GM19467 (cell line): ENCODE data around the gene CKAP2L.
A peak's percentile ranks its signal among the peaks of the same experiment; 100 is the strongest.
"Not testable (repeated sequence)": the region's sequence is repeated elsewhere in the genome, so short reads cannot be mapped to it uniquely, and the experiment has no call there.

ENCODE experiments used
- ATAC-seq: cut with Tn5 transposase; IDR thresholded peaks from one replicate; pipeline ENCODE4 v1.9.1; 2021; ENCODE audit warnings: mild to moderate bottlenecking, moderate library complexity; ENCODE audit not compliant: unreplicated experiment

CKAP2L gene

DNA sequence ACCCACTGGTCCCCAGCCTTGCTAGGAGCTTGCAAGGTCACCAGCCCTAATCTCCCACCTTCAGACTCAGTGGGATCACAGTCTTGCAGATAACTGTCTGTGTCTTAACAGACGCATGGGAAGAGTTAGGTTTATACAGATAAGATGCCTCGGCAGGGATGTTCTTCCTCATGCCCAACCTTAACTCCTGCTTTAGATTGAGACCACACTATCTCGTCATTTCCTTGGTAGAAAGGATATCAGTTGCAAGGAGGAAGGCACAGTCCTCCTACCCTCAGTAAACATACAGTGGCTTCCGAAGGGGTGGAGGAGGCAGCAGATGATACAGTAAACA is 36.4 kb downstream of the CKAP2L start:
- ATAC-seq: no peak

DNA sequence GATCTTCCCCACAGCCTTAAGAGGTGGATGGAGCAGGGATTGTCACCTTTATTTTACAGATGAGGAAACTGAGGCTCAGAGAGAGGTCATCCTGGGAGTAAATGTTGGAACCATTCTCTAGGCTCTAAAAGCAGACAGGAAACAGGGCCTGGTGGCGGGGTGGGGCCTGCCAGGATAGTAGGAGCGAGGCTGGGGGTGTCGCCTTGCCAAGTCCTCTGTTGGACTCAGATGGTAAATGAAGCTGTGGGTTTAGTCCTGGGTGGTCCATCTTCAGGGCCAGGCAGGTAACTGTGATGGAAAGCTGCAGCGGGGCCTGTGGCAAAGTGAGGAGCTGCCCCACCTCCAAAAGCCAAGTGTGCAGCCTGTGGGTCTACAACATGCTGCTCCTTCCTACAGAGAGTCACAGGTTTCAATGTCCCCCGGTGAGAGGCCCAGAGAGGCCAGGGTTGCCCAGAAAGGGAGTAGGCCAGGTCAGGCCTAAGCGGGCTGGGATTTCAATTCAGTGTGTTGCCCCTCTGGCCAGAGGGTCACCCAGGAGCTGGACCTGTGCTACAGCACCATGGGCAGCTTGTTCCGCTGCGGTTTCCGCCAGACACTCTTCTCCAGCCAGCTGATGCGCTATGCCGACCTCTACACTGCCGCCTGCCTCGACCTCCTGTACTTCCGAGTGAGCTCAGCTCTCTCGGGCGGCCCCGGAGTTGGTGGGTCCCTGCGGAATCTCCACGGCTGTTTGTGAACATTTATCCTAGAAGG is 37.0 kb downstream of the CKAP2L start:
- no peak for ATAC-seq

DNA sequence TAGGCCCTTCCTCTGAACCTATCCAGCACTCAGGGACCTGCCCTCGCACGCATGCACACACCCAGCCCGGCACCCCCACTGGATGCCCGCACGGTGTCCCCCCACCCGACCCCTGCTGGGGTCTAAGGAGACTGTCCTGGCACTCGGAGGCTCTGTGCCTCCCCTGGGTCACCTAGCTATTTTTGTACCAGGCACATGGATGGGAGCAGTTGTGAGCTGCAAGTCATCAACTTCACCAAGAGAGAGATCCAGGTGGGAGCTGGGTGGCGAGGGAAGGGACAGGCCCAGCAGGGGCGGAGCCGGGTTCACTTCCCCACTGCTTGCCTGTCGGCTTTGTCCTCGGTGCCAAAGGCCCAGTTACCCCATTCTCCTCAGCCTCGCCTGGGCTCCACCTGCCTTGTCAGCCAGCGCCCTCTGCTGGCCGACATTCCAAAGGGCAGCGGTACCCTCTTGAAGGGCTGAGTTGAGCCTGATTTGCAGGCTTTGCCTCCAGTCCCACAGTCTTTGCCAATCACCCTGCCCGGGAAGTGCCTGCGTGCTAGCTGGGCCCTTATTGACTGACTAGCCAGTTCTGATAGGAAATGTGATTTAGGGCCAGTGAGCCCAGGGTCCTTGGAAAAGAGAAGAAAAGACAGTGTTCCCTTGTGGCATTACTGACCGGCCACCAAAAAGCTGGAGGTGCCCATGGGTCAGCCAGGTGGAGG is 37.8 kb downstream of the CKAP2L start:
- ATAC-seq: peak; percentile 77

DNA sequence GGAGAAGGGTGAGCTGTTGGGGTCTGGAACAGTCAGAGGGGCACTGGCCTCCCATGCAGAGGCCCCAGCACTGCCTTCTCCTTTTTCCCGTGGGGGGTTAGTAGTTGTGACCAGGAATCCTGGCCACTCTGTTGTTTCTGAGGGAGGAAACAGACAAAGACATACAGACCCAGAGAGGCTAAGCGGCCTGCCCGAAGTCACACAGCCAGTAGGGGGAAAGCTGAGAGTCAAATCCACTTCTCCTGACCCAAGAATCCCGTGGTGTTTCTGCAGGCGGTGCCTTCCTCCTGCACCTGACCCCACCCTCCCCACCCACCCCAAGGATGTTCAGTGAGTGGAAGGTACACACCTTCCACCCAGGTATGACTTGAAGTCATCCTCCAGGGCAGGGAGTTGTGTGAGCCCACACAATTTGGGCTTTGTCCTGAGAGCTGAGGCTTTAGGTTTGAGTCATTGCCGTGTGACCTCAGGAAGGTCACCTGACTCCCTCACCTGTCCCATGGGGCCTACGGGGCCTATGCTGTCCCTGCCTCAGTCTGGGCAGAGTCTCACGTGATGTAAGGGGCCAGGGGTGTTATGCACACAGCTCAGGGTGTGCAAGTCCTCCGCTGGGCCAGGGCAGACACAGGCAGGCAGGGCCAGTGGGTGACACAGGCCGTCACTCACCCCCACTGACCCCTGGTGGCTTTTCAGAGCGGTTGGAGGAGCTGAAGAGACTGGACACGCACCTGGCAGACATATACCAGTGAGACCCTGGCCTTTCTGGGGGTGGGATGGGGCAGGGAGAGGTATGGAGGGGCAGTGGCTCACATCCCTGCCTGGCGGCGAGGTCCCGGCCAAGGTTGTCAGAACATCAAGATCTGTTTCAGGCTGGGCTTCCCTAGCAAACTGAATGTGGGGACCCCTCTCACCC is 38.6 kb downstream of the CKAP2L start:
- ATAC-seq: no peak

DNA sequence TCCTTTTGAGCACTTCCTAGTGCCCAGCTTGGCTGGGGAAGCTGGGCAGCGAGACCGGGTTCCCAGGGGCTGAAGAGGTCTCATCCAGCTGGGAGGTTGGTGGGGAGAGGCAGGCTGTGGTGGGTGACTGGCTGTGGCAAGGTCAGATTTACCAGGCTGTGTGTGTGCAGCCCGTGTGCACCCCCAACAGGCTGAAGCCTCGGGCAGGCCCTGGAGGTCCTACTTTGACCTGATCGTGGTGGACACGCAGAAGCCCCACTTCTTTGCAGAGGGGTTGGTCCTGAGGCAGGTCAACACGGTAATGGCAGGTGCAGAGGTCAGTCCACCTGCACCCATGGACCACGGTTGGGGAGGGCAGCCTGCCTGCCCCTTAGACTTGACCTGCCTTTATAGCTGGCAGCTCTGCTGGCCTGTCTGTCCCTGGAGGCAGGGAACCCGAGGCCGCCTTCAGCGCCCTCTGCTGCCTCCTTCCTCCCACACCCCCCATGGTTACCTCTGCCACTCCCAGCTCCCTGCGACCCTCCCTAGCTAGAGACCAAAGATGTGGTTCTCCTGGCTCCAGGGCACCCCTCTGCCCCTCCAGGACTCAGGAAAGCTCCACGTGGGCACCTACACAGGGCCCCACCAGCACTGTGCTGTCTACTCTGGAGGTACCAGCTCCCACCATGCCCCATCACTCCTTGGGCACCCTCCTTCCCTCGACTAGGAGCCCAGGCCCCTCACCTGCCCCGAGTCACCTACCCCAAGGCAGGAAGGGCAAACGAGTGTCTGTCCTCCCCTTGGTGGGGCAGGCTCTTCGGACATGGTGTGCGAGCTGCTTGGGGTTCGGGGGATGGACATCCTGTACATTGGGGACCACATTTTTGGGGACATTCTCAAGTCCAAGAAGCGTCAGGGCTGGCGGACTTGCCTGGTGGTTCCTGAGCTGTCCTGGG is 39.6 kb downstream of the CKAP2L start:
- no peak for ATAC-seq

DNA sequence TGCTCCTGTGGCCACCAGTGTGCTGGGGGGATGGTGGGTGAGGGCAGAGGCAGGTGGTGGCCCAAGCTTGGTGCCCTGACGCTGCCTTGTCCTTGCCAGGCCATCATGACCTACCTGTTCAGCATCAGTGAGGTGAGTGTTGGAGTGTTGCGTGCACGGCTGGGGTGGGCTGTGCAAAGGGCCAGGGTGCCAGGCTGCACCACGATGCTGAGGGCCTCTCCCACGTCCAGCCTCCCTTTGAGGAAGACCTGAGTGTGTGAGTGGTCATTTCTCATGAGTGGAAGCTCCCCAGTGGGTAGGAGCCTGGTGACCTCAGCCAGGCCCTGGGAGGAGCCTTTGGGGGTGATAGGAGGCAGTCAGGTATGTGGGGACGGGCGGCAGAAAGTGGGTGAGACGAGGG is 40.4 kb downstream of the CKAP2L start:
- ATAC-seq: no peak

DNA sequence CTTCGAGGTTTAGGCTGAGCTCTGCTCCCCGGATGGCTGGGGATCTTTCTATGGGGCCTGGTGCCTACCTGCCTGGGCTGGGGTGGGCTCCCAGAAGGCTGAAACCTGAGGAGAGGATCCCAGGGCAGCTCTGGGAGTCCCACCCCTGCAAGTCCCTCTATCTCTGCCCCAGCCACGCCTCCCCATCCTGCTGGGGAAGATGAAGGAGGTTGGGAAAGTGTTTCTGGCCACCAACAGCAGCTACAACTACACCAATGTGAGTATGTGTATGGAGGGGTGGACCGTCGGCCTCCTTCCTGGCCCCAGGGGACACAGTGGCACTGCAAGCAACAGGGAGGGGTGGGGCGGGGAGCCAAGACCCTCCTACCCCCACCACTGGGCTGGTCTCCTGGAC is 40.9 kb downstream of the CKAP2L start:
- no peak for ATAC-seq

DNA sequence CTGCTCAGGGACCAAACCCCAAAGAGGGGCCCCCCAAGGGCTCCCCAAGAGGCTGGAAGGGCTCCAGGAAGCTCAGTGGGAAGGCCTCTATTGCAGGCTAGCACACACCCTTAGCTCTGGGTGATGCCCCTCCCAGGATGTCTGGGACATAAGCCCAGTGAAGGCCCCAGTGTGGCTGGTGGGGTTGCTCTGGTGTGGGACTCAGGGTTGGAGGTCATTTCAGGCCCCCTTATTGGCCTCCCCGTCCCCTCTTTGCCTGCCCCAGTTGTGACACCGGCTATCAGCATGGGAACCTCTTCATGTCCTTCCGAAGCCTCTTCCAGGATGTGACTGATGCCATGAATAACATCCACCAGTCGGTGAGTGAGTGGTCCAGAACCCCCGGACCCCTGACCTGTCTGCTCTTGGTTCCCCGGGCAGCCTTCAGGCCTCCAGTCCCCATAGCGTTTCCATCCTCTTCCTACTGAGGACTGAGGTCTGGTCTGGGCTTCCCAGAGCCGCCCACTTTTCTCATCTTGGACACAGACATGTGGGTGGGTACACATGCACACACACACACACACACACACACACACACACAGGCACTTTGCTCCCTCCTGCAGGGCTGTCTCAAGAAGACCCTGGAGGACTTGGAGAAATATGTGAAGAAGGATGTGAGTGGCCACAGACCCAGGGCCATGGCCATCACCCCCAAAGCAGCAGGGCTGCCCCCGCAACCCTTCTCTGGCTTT is 41.4 kb downstream of the CKAP2L start:
- ATAC-seq: no peak

DNA sequence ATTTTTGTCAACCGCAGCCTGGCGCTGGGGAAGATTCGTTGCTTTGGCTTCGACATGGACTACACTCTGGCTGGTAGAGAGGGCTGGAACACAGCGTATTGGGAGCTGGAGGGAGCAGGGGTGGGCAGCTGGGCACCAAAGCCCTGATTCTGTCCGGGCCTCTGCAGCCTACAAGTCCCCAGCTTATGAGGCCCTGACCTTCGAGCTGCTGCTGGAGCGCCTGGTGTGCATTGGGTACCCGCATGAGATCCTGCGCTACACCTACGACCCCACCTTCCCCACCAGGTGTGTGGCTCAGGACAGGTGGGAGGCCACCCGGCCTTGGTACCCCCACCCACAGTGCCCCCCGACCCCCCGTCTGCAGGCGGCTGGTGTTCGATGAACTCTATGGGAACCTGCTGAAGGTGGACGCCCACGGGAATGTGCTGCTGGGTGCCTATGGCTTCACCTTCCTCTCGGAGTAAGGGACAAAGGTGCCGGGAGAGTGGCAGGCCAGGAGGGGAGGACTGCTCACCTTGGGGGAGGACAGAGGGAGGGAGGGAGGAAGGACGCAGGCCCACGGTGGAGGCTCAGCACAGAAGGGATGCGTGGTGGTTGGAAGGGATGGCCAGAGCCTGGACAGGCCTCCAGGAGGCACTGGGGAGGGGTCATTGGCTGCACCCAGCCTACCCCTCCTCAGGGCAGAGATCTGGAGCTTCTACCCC is 42.4 kb downstream of the CKAP2L start:
- no peak for ATAC-seq

DNA sequence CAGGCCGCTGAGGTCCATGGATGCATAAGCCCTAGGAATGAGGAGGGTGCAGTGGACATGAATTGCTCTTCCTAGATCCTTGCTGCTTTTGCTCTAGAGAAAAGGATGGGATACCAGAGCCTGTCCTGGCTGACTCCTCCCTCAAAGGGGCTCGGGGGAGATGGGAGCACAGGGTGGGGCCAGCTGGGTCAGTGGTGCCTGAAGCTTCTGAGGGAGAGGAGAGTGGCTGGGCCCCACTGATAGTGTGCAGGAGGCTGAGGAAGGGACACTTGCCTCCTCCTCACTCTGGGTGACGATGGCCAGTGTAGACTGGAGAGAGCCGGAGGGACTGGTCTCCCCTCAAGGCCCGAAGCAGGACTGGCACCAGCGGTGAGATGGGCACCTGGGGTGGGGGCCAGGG is 43.6 kb downstream of the CKAP2L start, which contains the start of gene NT5DC4:
Gene NT5DC4 (plus strand): TSS at position 236 of the 400 bp plus-strand sequence. CDS start 60 bp downstream, at position 296.
- no peak for ATAC-seq

DNA sequence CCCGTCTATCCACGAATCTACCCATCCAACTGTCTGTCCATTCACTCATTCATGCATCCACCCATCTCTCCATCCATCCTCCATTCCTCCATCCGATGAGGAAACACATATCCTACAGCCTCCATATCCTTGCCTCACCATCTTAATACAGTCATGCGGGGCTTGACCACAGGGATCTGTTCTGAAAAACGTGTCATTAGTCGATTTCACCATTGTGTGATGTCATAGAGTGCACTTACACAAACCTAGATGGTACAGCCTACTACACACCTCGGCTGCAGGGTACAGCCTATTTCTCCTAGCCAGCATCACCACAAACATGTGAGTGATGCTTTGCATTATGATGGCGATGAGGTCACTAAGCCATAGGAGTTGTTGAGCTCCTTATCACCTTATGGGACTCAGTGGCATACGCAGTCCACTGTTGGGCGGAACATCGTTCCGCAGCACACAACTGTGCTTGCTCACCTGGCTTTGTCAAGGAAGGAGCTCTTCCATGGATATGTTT is 45.5 kb downstream of the CKAP2L start:
- ATAC-seq: no peak

DNA sequence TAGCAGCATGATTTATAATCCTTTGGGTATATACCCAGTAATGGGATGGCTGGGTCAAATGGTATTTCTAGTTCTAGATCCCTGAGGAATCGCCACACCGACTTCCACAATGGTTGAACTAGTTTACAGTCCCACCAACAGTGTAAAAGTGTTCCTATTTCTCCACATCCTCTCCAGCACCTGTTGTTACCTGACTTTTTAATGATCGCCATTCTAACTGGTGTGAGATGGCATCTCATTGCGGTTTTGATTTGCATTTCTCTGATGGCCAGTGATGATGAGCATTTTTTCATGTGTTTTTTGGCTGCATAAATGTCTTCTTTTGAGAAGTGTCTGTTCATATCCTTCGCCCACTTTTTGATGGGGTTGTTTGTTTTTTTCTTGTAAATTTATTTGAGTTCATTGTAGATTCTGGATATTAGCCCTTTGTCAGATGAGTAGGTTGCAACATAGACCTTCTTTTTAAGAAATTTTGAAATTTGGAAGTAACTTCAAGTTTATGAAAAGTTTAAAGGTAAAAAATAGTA is 47.5 kb downstream of the CKAP2L start:
- not testable (repeated sequence) for ATAC-seq

DNA sequence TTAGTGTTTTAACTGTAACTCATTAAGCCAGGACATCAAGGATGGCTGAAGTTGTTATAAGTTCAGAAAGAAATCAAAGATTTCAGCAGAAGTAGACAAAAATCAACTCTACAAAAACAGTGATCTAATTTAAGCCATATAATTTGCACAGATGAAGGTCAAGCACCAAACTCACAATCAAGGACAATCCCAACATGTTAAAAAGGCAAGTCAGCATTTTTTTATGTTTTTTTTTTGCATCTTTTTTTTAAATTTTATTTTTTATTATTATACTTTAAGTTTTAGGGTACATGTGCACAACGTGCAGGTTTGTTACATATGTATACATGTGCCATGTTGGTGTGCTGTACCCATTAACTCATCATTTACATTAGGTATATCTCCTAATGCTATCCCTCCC is 48.3 kb downstream of the CKAP2L start:
- ATAC-seq: not testable (repeated sequence)

DNA sequence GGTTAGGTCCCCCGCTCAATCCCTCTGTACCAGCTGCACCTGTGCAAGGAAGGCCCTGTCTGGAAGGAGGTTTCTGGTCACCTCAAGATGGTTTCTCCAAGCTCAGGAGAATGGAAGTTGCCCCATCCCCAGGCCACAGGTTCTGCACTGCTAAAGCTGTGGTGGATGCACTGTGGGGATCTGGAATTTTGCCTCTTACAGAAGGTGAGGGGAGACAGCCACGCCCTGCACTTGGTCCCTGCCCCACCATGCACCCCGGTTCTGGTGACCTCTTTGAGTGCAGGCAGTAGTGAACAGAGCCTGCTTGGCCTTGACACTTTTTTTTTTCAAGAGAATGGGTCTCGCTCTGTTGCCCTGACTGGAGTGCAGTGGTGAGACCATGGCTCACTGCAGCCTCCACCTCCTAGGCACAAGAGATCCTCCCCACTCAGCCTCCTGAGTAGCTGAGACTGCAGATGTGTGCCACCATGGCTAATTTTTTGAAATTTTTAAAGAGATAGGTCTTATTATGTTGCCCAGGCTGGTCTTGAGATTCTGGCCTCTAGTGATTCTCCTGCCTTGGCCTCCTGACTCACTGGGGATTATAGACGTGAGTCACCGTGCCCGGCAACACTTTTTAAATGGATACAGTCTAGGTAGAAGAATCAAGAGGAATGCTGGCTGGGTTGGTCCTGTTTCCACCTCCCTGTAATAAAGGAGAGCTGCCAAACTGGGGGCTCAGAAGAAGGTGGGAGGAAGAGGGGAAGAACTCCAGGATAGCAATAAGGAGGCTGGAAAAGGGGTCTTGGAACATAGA is 49.4 kb downstream of the CKAP2L start:
- no peak for ATAC-seq

DNA sequence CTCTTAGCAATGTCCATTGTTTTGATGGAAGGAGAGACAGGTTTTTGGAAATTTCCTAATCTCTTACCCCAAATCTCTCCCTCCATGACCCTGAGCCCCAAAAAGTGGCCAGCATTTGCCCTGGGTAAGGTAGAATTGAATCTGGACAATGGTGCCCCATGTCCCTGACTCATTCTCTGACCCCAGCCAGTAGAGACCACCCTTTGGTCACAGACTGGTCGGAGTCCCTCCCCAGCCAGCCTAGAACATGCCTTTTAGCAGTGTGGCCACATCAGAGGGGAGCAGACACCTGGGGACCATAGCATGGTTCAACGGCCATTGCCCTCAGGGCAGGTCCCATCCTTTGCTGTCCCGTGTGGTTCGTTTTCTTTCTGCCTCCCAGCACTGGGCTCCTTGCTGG is 50.1 kb downstream of the CKAP2L start:
- ATAC-seq: no peak

DNA sequence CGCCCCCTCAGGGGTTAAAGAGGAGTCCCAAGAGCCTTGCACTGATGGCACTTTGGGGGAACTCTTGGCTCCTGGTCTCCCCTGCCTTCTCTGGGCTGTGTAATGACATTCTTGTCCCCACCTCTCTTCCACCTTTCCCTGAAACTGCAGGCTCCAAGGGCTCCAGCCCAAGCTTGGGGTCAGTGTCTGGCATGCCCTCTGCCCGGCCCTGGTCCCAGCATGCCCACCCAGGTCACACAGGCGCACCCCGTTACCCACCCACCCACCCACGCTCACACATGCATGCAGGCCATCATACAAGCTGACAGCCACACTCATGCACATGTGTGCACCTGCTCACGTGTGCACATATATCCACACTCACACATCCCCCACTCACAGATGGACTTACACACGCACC is 50.5 kb downstream of the CKAP2L start:
- ATAC-seq: no peak

DNA sequence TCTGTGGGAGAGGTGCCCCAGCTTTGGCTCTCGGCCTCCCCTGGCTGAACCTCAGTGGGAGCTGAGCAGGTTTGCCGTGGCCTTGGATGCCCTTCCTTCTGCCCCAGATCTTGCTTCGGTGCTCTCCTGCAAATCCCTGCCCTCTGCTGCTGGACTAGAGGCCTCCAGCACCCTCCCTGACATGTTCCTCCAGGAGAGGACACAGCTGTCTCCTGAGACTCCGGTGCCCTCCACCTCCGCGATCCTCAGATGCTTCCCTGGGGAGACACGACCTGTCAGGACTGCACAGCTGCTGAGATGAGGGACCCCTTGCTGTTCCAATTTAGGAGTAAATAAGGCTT is 50.9 kb downstream of the CKAP2L start:
- no peak for ATAC-seq
